Inferior parietal cortex (tissue), 1 donor: Measurements from ENCODE around the gene ARSI.

Source experiments
- DNase-seq: peaks from one replicate; pipeline ENCODE4 v3.0.0-alpha.2; 2016; ENCODE audit errors: extremely low spot score

Gene ARSI

DNA sequence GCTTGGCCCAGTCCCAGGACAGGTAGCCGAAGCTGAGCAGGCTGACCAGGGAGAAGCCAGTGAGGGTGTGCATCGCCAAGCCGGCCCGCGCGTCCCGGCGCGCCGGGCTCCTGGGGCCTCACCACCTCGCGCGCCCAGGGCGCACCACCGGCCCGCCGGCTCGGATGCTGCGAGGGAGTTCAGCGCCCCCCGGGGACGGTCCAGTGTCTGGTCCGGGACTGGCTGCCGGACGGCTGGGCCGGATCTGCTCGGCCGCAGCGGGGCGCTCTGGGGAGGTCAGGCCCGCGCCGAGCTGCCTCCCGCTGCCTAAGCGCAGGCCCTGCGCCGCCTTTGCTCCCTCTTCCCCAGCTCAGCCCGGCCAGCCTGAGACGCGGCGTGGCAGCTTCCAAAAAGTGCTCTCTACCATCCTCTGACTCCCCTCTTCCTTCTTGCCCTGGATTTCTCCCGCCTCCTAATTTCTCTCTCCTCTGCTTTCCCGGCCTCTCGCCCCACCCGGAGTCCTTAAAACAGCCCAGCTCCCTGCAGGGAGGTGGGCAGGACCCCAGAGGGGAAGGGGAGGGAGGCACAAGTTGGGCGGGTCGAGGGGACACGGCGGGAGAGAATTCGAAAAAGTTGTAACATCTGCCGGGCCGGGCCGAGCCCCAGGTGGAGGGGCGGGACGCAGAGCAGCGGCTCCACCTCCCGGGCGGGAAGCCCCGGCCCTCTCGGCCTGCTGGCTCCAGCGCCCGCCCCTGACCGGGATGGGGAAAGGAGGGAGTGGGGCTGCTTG, at the start of gene ARSI:
TSS of gene ARSI (minus strand) at position 605 of the 769 bp plus-strand sequence. CDS start at position 73, 532 bp downstream.
- no peak for DNase-seq

DNA sequence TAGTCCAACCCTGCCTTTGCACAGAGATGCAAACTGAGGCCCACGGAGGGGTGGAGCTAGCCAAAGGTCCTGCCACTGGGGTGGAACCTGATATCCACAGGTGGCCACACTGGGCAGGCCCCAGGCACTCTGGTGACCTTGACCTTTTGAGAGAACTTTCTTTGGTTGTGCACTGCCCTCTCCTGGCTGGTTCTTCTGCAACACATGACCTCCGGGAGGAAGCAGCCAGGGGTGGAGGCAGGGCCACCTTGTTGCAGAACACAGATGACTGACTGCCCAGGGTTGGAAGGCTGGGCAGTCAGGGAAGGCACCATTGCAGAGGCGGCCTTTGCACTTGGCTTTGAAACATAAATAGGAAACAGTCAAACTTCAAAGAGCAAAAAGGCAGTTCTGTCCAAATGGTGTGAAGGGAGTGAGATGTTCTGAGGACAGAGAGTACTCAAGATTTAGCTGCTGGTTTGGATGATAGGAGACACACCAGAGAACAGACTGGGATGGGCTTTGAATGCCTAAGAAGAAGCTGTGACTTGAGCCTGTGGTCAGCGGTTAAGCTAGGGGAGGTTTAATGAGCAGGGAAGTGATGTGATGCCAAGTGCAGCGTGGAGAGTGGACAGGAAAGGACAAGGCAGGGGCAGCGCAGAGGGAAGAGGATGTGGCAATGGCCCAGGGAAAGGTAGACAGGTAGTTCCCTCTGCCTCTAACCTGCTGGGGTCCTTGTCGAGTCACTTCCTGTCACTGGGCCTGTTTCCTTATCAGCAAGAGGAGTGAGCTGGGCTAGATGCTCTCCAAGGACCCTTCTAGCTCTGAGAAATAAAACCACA, 48.0 kb upstream of the ARSI start:
- DNase-seq, result peak; percentile 91

- no peak for DNase-seq
Measured at GRCh38 chr5:150349681-150350275, 47.1 kb upstream of the ARSI start.

GRCh38 chr5:150347451-150347850, 44.7 kb upstream of the ARSI start:
- no peak for DNase-seq

DNA sequence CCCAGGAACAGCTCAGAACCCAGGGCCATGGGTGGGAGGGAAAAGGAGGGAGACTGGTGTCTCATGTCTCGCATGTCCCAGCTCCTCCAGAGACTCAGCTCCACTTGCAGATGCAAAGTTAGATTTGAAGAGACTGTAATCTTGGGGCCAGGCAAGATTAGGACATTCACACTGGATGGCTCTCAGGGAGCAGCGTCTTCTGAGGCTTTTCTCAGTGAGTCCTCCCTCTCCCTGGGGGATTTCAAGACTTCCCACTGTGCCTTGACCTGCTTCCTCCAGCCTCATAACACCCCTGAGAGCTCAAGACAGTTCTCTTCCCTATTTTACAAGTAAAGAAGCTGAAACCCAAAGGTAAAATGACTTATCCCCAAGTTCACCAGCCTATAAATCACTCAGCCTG, 44.3 kb upstream of the ARSI start:
- DNase-seq, result no peak

DNA sequence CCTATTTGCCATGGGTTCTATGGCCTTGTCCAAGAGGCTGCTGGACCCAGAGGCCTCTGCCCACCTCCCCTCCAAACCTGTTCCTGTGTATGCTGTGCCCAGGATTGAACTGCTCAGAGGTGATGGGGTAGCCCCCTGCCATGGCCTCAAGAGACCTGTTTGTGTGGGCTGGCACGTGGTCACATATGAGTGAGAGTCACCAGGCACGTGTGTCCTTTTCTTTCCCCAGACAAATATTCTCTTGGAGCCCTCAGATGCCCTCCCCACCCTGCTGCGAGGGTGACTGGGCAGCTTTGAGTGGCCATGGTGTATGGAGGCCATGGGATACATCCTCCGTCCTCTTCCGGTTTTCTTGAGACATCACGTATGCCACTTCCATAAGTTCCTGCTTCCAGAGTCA, 43.9 kb upstream of the ARSI start:
- DNase-seq, result no peak

- no peak for DNase-seq
Measured at GRCh38 chr5:150345716-150346115, 43.0 kb upstream of the ARSI start.

GRCh38 chr5:150343994-150344631, 41.4 kb upstream of the ARSI start:
- no peak for DNase-seq

GRCh38 chr5:150342583-150342982, 39.9 kb upstream of the ARSI start:
- no peak for DNase-seq

- no peak for DNase-seq
Measured at GRCh38 chr5:150341989-150342388, 39.3 kb upstream of the ARSI start.

DNA sequence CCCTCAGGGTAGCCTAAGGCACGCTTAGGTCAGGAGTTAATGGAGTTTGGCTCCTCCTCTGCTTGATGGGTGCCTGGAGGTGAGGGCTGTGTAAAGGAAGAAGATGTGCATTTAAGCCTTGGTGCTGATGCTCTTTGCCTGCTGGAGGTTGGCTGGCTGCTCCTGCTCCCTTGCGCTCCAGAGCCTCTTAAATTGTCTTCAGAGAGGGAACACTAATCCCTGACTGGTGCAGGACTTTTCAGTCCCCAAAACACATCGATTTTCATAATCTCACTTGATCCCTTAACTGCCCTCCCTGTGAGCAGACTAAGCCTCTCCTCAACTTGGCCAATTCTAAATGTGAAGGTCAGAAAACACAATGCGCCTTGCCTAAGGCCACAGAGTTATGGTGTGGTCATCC, 38.6 kb upstream of the ARSI start:
- DNase-seq, result no peak

DNA sequence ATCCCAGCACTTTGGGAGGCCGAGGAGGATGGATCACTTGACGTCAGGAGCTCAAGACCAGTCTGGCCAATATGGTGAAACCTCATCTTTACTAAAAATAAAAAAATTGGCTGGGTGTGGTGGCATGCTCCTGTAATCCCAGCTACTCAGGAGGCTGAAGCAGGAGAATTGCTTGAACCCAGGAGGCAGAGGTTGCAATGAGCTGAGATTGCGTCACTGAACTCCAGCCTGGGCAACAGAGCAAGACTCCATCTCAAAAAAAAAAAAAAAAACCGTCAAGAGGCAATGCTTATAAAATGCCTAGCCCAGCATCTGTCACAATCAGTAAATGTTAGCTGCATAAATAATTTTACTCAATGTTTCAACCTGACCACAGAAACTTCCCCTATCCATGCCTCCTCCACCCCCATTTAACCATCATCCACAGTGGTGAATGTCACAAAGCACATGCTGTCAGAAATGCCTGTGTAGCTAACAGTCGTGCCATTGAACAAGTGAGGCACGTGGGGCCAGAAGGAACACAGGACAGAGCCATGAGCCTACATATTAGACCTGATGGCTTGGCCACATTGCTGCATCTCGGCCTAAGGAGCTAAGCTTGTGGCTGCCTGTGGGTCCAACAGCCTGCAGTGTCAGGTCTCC, 38.0 kb upstream of the ARSI start:
- no peak for DNase-seq

DNA sequence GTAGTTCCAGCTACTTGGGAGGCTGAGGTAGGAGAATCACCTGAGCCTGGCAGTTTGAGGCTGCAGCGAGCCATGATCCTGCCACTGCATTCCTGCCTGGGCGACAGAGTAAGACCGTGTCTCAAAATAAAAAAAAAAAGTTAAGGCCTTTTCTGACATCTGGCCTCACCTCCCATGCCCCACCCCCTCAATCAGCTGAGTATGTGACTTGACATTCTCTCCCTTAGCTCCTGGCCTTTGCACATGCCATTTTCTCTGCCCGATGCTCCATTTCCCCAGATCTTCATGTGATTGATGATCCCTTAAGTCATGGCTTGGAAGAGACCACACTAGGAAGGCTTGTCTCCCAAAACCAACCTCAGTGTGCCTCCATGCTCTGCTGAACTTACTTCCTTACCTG, 37.1 kb upstream of the ARSI start:
- no peak for DNase-seq

DNA sequence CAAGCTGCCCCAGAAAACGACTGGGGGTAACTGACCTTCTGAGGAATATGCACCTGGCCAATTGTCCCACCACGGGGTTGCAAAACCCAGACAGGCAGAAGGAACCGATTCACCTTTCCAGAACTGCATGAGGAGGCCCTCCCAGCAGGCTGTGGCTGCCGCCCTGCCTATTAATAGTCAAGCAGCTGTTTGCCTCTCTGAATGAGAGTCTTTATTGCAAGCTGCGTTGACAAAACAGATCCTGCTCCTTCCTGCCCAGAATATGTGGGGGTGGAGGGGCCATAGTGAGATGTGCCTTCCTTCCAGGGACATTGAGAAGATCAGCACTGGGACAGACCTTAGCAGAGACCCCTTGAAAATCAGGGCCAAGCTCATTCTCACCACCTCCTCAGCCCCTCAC, 36.5 kb upstream of the ARSI start:
- peak; percentile 62 for DNase-seq

DNA sequence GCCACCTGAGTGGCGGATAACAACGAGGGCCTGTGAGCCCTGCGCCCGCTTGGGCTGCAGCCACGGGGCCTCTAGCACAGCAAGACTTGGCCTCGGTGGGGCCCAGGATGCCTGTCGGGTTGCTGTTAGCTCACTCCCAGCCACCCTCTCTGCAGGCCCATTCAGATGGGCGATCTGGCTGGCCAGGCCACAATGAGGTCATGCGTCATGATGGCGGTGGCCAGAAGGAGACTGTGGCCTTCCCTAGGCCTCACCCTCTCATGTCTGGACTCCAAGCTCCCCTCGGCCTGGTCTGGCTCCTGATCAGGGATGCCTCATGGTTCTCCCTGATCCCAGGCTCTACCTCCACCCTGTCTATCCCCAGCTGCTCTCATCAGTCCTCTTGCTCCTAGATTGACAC, 35.8 kb upstream of the ARSI start:
- no peak for DNase-seq

- DNase-seq, result no peak
Measured at GRCh38 chr5:150335778-150336177, 33.1 kb upstream of the ARSI start.

- DNase-seq, result no peak
Measured at GRCh38 chr5:150333400-150333799, 30.7 kb upstream of the ARSI start.

DNA sequence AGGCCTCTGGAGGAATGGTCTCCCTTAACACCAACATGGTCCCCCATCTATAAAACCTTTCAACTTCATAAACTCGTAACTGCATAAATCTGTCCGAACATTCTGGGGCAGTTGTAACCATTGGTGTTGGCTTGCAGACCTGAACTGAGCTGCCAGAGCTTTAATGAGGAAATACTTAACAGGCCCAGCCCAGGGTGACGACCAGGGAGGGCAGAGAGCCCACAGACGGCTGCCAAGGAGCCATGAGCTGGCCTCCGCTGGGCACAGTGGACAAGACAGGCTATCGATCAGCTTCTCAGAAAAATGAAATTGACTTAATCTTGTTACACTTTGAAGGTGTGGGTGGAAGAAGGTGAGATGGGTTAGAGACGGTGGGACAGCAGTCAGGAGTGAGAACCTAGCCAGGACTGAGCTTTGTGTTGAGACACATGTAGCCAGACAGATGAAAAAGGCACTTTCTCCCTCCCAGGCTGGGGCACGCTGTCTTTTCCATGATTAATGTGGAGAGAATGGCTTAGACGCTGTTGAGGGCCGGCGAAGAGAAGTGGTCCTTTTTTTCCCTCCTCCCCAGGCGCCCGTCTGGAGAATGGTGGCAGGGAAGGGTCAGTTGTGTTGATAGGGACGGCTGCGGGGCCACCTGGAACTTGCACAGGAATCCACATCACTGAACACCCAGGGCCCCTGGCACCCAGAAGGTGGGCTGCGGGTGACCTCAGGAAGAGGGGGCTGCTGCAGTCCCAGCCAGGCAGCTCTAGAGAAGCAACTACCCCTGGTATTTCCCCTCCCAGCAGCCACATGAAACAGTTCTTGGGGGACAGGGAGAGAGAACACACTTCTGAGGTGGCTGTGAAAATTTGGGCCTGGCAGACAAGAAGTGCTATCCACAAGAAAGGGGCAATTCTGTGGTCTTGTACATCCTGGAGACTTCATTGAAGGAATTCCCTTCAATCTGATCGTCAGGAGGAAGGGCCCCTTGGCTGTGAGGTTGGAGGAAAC, 27.5 kb upstream of the ARSI start:
- no peak for DNase-seq

- DNase-seq, result no peak
Measured at GRCh38 chr5:150329038-150329437, 26.3 kb upstream of the ARSI start.

- DNase-seq, result no peak
Measured at GRCh38 chr5:150328515-150328914, 25.8 kb upstream of the ARSI start.

DNA sequence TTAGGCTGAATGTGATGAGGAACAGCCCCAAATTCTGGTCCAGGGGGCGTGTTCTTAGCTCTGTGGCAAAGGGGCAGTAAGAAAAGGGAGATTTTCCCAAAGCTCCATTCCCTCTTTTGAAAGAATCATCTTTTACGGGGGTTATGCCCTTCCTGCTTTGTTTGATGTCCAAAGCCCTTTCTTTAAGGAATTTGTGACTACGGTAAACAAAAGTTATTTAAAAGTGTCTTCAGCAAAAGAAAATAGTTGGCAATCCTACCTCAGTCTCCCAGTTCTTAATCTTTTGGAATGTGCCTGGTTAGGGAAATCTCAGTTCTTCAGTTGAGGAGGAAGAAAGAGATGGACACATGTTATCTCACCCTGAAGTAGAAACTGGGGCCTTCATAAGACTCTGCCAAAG, 24.4 kb upstream of the ARSI start:
- DNase-seq, result no peak
